Stimulated activated CD4-positive, alpha-beta T cell treated with anti-CD3 and anti-CD28 coated beads, Interleukin-12 subunit alpha, Interleukin-12 subunit beta, amount 100 ng/mL, for 48 hours (primary cell): ENCODE measurements around the gene ADGB.
"Not testable (repeated sequence)": the region's sequence is repeated elsewhere in the genome, so short reads cannot be mapped to it uniquely, and the experiment has no call there.

Experiments
- DNase-seq, 3 donors: peaks; one replicate each; pipeline ENCODE4 v3.0.0-alpha.2; 2020; ENCODE audit warnings: low read depth in 2 of 3, low spot score in 1 of 3

Gene ADGB

GRCh38 chr6:146814148-146814750, 215.5 kb downstream of the ADGB start:
- DNase-seq = no peak

- DNase-seq = not testable (repeated sequence)
Measured at GRCh38 chr6:146815511-146816462, 217.0 kb downstream of the ADGB start.

GRCh38 chr6:146819596-146820320, 221.0 kb downstream of the ADGB start:
- DNase-seq = no peak

- DNase-seq = no peak
Measured at GRCh38 chr6:146827216-146827928, 228.6 kb downstream of the ADGB start.

GRCh38 chr6:146829792-146830565, 231.2 kb downstream of the ADGB start:
- DNase-seq = no peak

GRCh38 chr6:146833157-146833556, 234.4 kb downstream of the ADGB start:
- DNase-seq = no peak

- no peak for DNase-seq
Measured at GRCh38 chr6:146840216-146840615, 241.4 kb downstream of the ADGB start.

GRCh38 chr6:146840641-146841040, 241.9 kb downstream of the ADGB start:
- no peak for DNase-seq

- no peak for DNase-seq
Measured at GRCh38 chr6:146847426-146847825, 248.7 kb downstream of the ADGB start.

GRCh38 chr6:146850238-146850896, 251.6 kb downstream of the ADGB start:
- peak in 2 of 3 donors; percentile 34 to 45 for DNase-seq

GRCh38 chr6:146850981-146851380, 252.2 kb downstream of the ADGB start:
- DNase-seq = no peak

GRCh38 chr6:146851837-146852236, 253.1 kb downstream of the ADGB start:
- DNase-seq = peak in 2 of 3 donors; percentile 43 to 57

- not testable (repeated sequence) for DNase-seq
Measured at GRCh38 chr6:146854521-146855255, 255.9 kb downstream of the ADGB start.

- no peak for DNase-seq
Measured at GRCh38 chr6:146855889-146856288, 257.1 kb downstream of the ADGB start.

GRCh38 chr6:146856296-146856695, 257.5 kb downstream of the ADGB start:
- no peak for DNase-seq

- DNase-seq = peak; percentile 61 to 64 (median 63)
Measured at GRCh38 chr6:146857180-146857979, 258.6 kb downstream of the ADGB start.

GRCh38 chr6:146857980-146858347, 259.2 kb downstream of the ADGB start:
- DNase-seq = no peak

- no peak for DNase-seq
Measured at GRCh38 chr6:146859206-146859605, 260.4 kb downstream of the ADGB start.
